Trophoblast cell (in vitro differentiated cells and primary cell): ENCODE data around the gene FES.
"Not testable (repeated sequence)": the region's sequence is repeated elsewhere in the genome, so short reads cannot be mapped to it uniquely, and the experiment has no call there.

Experiments
- DNase-seq, 2 donors: peaks; one replicate each; pipeline ENCODE4 v3.0.0-alpha.2; 2016
- H2AFZ ChIP-seq: 2 replicates; pipeline ENCODE4 v1.6.1; 2013; ENCODE audit warnings: low read length, moderate library complexity, mild to moderate bottlenecking; ENCODE audit not compliant: insufficient read depth, poor library complexity
- H2AK5ac ChIP-seq: 2 replicates; pipeline ENCODE4 v1.6.1; 2013; ENCODE audit warnings: mild to moderate bottlenecking, low read length
- H2BK120ac ChIP-seq: 2 replicates; pipeline ENCODE4 v1.6.1; 2013; ENCODE audit warnings: low read length, mild to moderate bottlenecking, moderate library complexity; ENCODE audit not compliant: insufficient read depth, poor library complexity
- H2BK12ac ChIP-seq: 2 replicates; pipeline ENCODE4 v1.6.1; 2013; ENCODE audit warnings: mild to moderate bottlenecking, low read length, moderate library complexity
- H2BK5ac ChIP-seq: 2 replicates; pipeline ENCODE4 v1.6.1; 2013; ENCODE audit warnings: low read length, low read depth, moderate library complexity, mild to moderate bottlenecking; ENCODE audit not compliant: poor library complexity
- H3K14ac ChIP-seq: 2 replicates; pipeline ENCODE4 v1.6.1; 2013; ENCODE audit warnings: mild to moderate bottlenecking, low read length
- H3K18ac ChIP-seq: 2 replicates; pipeline ENCODE4 v1.6.1; 2013; ENCODE audit warnings: mild to moderate bottlenecking, low read length
- H3K23ac ChIP-seq: 2 replicates; pipeline ENCODE4 v1.6.1; 2013; ENCODE audit warnings: low read length
- H3K27ac ChIP-seq: 2 replicates; pipeline ENCODE4 v1.5.1; 2013; ENCODE audit warnings: low read depth, mild to moderate bottlenecking, inconsistent platforms, low read length, moderate library complexity
- H3K27me3 ChIP-seq: 2 replicates; pipeline ENCODE4 v1.6.1; 2013; ENCODE audit warnings: inconsistent platforms, mild to moderate bottlenecking, low read length, moderate library complexity; ENCODE audit not compliant: insufficient read depth
- H3K36me3 ChIP-seq, 2 experiments: 1 replicate in 1 of 2; 2 replicates in 1 of 2; pipeline ENCODE4 v1.6.1; 2013; ENCODE audit warnings: low read length in 2 of 2, mild to moderate bottlenecking in 2 of 2, moderate library complexity in 1 of 2; ENCODE audit not compliant: insufficient read depth in 2 of 2, control insufficient read depth in 1 of 2
- H3K4ac ChIP-seq: 2 replicates; pipeline ENCODE4 v1.6.1; 2013; ENCODE audit warnings: low read depth, mild to moderate bottlenecking, low read length, moderate library complexity
- H3K4me1 ChIP-seq, 2 experiments: 1 replicate in 1 of 2; 2 replicates in 1 of 2; pipeline ENCODE4 v1.6.1; 2013; ENCODE audit warnings: low read length in 2 of 2, mild to moderate bottlenecking in 2 of 2, moderate library complexity in 1 of 2; ENCODE audit not compliant: insufficient read depth in 2 of 2, control insufficient read depth in 1 of 2
- H3K4me2 ChIP-seq: 2 replicates; pipeline ENCODE4 v1.6.1; 2013; ENCODE audit warnings: inconsistent platforms, mild to moderate bottlenecking, low read length, moderate library complexity
- H3K4me3 ChIP-seq: 2 replicates; pipeline ENCODE4 v1.5.1; 2013; ENCODE audit warnings: mild to moderate bottlenecking, low read depth, low read length, inconsistent platforms
- H3K79me1 ChIP-seq: one replicate; pipeline ENCODE4 v1.6.1; 2013; ENCODE audit warnings: low read length
- H3K79me2 ChIP-seq: 2 replicates; pipeline ENCODE4 v1.6.1; 2013; ENCODE audit warnings: low read length, mild to moderate bottlenecking; ENCODE audit not compliant: control insufficient read depth, insufficient read depth, poor library complexity
- H3K9ac ChIP-seq: 2 replicates; pipeline ENCODE4 v1.6.1; 2013; ENCODE audit warnings: mild to moderate bottlenecking, low read length
- H3K9me3 ChIP-seq: 2 replicates; pipeline ENCODE4 v1.6.1; 2013; ENCODE audit warnings: low read depth, mild to moderate bottlenecking, control low read depth, inconsistent platforms, low read length; ENCODE audit not compliant: insufficient read depth
- H4K12ac ChIP-seq: 2 replicates; pipeline ENCODE4 v1.6.1; 2013; ENCODE audit warnings: low read depth, mild to moderate bottlenecking, low read length, moderate library complexity
- H4K8ac ChIP-seq: 2 replicates; pipeline ENCODE4 v1.6.1; 2013; ENCODE audit warnings: low read depth, mild to moderate bottlenecking, low read length, moderate library complexity
- H4K91ac ChIP-seq: one replicate; pipeline ENCODE4 v1.6.1; 2013; ENCODE audit warnings: low read depth, mild to moderate bottlenecking, low read length, moderate library complexity
- WGBS: extraction: QIAGEN DNeasy Blood & Tissue Kit; methylation state at CpG from one replicate; pipeline ENCODE4 v1.1.7; 2013; ENCODE audit warnings: missing lambda C conversion rate; ENCODE audit not compliant: insufficient read length, insufficient coverage; ENCODE audit errors: extremely low coverage; 5-methylcytosine and 5-hydroxymethylcytosine counted together

The FES gene

GRCh38 chr15:90926766-90927165 lies 42.5 kb downstream of the FES start:
- H2BK5ac ChIP-seq, H4K91ac ChIP-seq, H3K27ac ChIP-seq, H3K9me3 ChIP-seq, H3K23ac ChIP-seq, H3K4ac ChIP-seq, H3K36me3 ChIP-seq, H3K27me3 ChIP-seq, H2AFZ ChIP-seq, H2BK120ac ChIP-seq, H2BK12ac ChIP-seq, H3K14ac ChIP-seq, H3K9ac ChIP-seq, H3K79me1 ChIP-seq, H4K12ac ChIP-seq, H3K4me3 ChIP-seq, H3K79me2 ChIP-seq, H3K4me1 ChIP-seq, H2AK5ac ChIP-seq, H3K4me2 ChIP-seq, H3K18ac ChIP-seq, H4K8ac ChIP-seq: not testable (repeated sequence)
- peak; percentile 63 to 85 for DNase-seq
- WGBS, result no CpG with 5 or more reads among the region's 10 CpGs

GRCh38 chr15:90928106-90928505 lies 43.8 kb downstream of the FES start:
- DNase-seq, H3K36me3 ChIP-seq, H3K79me1 ChIP-seq, H4K8ac ChIP-seq, H4K12ac ChIP-seq, H3K4ac ChIP-seq, H3K4me3 ChIP-seq, H3K4me2 ChIP-seq, H3K27me3 ChIP-seq, H2BK120ac ChIP-seq, H3K23ac ChIP-seq, H2BK5ac ChIP-seq, H3K27ac ChIP-seq, H3K79me2 ChIP-seq, H2AFZ ChIP-seq, H3K14ac ChIP-seq, H2AK5ac ChIP-seq, H3K9ac ChIP-seq, H4K91ac ChIP-seq, H3K4me1 ChIP-seq, H3K9me3 ChIP-seq, H3K18ac ChIP-seq, H2BK12ac ChIP-seq: not testable (repeated sequence)
- no CpG with 5 or more reads among the region's 7 CpGs for WGBS

GRCh38 chr15:90929246-90930019 lies 45.1 kb downstream of the FES start:
- H2BK12ac ChIP-seq, result no peak overlapping the region
- H3K79me2 ChIP-seq, result peaks cover 4% of the 10 kb centered on the region
- no peaks in the 10 kb centered on the region for H3K9me3 ChIP-seq
- H3K36me3 ChIP-seq, result no peaks in the 10 kb centered on the region
- no peak overlapping the region for H4K8ac ChIP-seq
- H4K12ac ChIP-seq, result no peak overlapping the region
- peaks cover 0 to 1% of the 10 kb centered on the region in 2 experiments for H3K4me1 ChIP-seq
- peaks cover 3% of the 10 kb centered on the region for H3K79me1 ChIP-seq
- H3K4ac ChIP-seq, result no peak overlapping the region
- H2BK5ac ChIP-seq, result no peak overlapping the region
- no peak overlapping the region for H4K91ac ChIP-seq
- H3K27me3 ChIP-seq, result no peaks in the 10 kb centered on the region
- no peak overlapping the region for H3K9ac ChIP-seq
- DNase-seq, result no peak
- H2AFZ ChIP-seq, result no peak overlapping the region
- no peak overlapping the region for H3K4me3 ChIP-seq
- no peak overlapping the region for H2BK120ac ChIP-seq
- H3K18ac ChIP-seq, result no peak overlapping the region
- no peak overlapping the region for H3K27ac ChIP-seq
- WGBS, result 100% methylated on average over 2 of the region's 21 CpGs
- no peak overlapping the region for H3K14ac ChIP-seq
- no peak overlapping the region for H2AK5ac ChIP-seq
- H3K4me2 ChIP-seq, result no peak overlapping the region
- H3K23ac ChIP-seq, result no peak overlapping the region

DNA sequence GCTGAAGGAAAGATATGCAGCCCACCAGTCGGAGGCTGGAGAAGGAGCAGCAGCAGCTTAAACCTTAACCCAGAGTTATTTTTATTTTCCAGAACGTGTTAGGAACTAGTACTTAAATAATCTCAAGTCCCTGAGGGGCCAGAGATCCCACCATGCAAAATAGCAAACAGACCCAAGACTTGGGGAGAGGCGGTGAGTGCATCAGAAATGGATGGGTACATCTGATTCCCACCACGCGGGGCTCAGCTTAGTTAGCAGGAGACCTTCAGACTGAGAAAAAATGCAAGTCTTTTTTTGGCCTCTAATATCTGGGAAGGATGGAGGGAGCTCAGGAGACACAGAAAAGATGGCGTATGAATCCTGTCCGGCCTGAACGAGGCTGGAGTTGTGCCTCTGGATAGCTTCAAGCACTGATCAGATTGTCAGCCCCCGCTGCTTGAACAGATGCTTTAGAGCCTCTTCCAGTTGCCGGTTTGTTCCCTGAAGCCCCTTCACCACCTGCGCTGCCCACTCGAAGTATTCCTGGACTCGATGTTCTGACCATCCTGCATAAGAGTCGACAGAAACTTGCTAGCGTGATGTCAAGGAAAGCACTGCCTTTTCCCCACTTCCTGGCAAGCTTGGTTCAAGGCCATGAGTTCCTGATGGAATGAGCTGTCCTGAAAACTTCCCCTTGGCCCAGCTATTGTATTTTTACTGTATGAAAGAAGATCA lies 46.7 kb downstream of the FES start:
- Histone ChIP-seq H2BK5ac (no peak overlapping the region), H2BK120ac (no peak overlapping the region), H3K9me3 (no peaks in the 10 kb centered on the region), H3K23ac (no peak overlapping the region), H2BK12ac (no peak overlapping the region), H3K14ac (no peak overlapping the region), H4K91ac (no peak overlapping the region), H2AK5ac (no peak overlapping the region), H3K4me2 (no peak overlapping the region), H3K4me1 (peaks cover 5 to 10% of the 10 kb centered on the region in 2 experiments), H3K4me3 (no peak overlapping the region), H3K36me3 (no peaks in the 10 kb centered on the region), H3K4ac (no peak overlapping the region), H3K18ac (no peak overlapping the region), H4K12ac (no peak overlapping the region), H3K27ac (no peak overlapping the region), H3K9ac (no peak overlapping the region), H2AFZ (no peak overlapping the region), H4K8ac (no peak overlapping the region), H3K79me2 (peaks cover 10% of the 10 kb centered on the region), H3K27me3 (no peaks in the 10 kb centered on the region), H3K79me1 (peaks cover 9% of the 10 kb centered on the region)
- no CpG with 5 or more reads among the region's 15 CpGs for WGBS
- DNase-seq, result no peak
